B cell (primary cell): ENCODE results near the gene CDC34. TPM values are rescaled to one million over a fixed set of nuclear protein-coding genes. Genes with fewer than 3 reads are reported as not detected.

Experiments used
- ATAC-seq: fragments of 200-7000 bp; cut with Tn5 transposase; one replicate; pipeline ENCODE4 v1.10.0; 2021; ENCODE audit warnings: low read depth, mild to moderate bottlenecking, moderate number of reproducible peaks, moderate library complexity
- CTCF ChIA-PET: fragments of 350-600 bp; sonication (Branson Sonifier 250); formaldehyde crosslinking; loops from one replicate; lab custom pipeline; 2021; ENCODE audit warnings: antibody characterized with exemption, inconsistent platforms; lab: Charles Lee
- POLR2A ChIA-PET: fragments of 350-600 bp; sonication (Branson Sonifier 250); formaldehyde crosslinking; loops from one replicate; lab custom pipeline; 2021; ENCODE audit warnings: antibody characterized with exemption; lab: Charles Lee
- DNase-seq: peaks from one replicate; pipeline ENCODE4 v3.0.0; 2013
- H2AFZ ChIP-seq: 2 replicates; pipeline ENCODE4 v1.6.1; 2012; ENCODE audit warnings: mild to moderate bottlenecking, low read depth, low read length; ENCODE audit not compliant: insufficient read depth, poor library complexity, severe bottlenecking
- H3K27ac ChIP-seq, 2 donors: 1 replicate in 1 of 2; 2 replicates in 1 of 2; pipeline ENCODE4 v1.5.1; 2012 to 2013; ENCODE audit warnings: low read length in 2 of 2, mild to moderate bottlenecking in 2 of 2, moderate library complexity in 1 of 2
- H3K27me3 ChIP-seq, 4 experiments: fragments of 200-600 bp in 1 of 4; sonication (generic) in 1 of 4; replicated peaks in 1 of 4; 1 replicate in 2 of 4; 2 replicates in 2 of 4; pipeline versions ENCODE4 v1.6.1 to v1.7.0; 2013 to 2016; ENCODE audit warnings: low read length in 3 of 4, mild to moderate bottlenecking in 2 of 4, mixed read lengths in 1 of 4, moderate library complexity in 1 of 4; ENCODE audit not compliant: insufficient read depth in 4 of 4, control insufficient read depth in 3 of 4; ENCODE audit errors: control extremely low read depth in 1 of 4
- H3K36me3 ChIP-seq, 2 experiments: replicated peaks in 1 of 2; 1 replicate in 1 of 2; 2 replicates in 1 of 2; pipeline versions ENCODE4 v1.6.1 to v1.7.1; 2013; ENCODE audit warnings: low read length in 1 of 2; ENCODE audit not compliant: insufficient read depth in 2 of 2, control insufficient read depth in 1 of 2; ENCODE audit errors: control extremely low read depth in 1 of 2, extremely low read depth in 1 of 2
- H3K4me1 ChIP-seq, 2 donors: fragments of 200-600 bp in 1 of 2; sonication (generic) in 1 of 2; 1 replicate in 1 of 2; 2 replicates in 1 of 2; pipeline versions ENCODE4 v1.5.1 to v1.6.1; 2013 to 2017; ENCODE audit warnings: low read length in 2 of 2; ENCODE audit not compliant: control insufficient read depth in 2 of 2, insufficient read depth in 2 of 2
- H3K4me2 ChIP-seq: replicated peaks from 2 replicates; pipeline ENCODE3; 2012; ENCODE audit warnings: mild to moderate bottlenecking, low read depth, low read length; ENCODE audit not compliant: poor library complexity, severe bottlenecking
- H3K4me3 ChIP-seq, 5 experiments: fragments of 200-600 bp in 1 of 5; sonication (generic) in 1 of 5; 1 replicate in 3 of 5; 2 replicates in 2 of 5; pipeline versions ENCODE4 v1.5.1 to v1.7.0; 2011 to 2016; ENCODE audit warnings: low read length in 4 of 5, mild to moderate bottlenecking in 4 of 5, low read depth in 2 of 5, control low read depth in 1 of 5, moderate library complexity in 1 of 5; ENCODE audit not compliant: insufficient read depth in 1 of 5; ENCODE audit errors: control extremely low read depth in 1 of 5, extremely low read depth in 1 of 5
- H3K79me2 ChIP-seq: fragments of 200-600 bp; sonication (generic); one replicate; pipeline ENCODE4 v1.6.0; 2016; ENCODE audit warnings: low read length; ENCODE audit not compliant: control insufficient read depth, insufficient read depth
- H3K9ac ChIP-seq: fragments of 200-600 bp; sonication (generic); 2 replicates; pipeline ENCODE4 v1.6.1; 2017; ENCODE audit warnings: mild to moderate bottlenecking, low read length, moderate library complexity
- H3K9me3 ChIP-seq, 3 donors: one replicate each; pipeline versions ENCODE4 v1.6.1 to v1.7.1; 2013; ENCODE audit warnings: low read length in 2 of 3; ENCODE audit not compliant: control insufficient read depth in 2 of 3, insufficient read depth in 1 of 3; ENCODE audit errors: control extremely low read depth in 1 of 3
- H4K20me1 ChIP-seq: 2 replicates; pipeline ENCODE4 v1.6.0; 2012; ENCODE audit warnings: mild to moderate bottlenecking, low read length; ENCODE audit not compliant: insufficient read depth, control insufficient read depth, poor library complexity, severe bottlenecking
- H3K27ac Mint-ChIP-seq: one replicate; pipeline ENCODE4 v1.8.0; 2021; ENCODE audit warnings: mixed read lengths
- H3K27me3 Mint-ChIP-seq: one replicate; pipeline ENCODE4 v1.8.0; 2021; ENCODE audit warnings: mixed read lengths
- H3K4me1 Mint-ChIP-seq: one replicate; pipeline ENCODE4 v1.8.0; 2021; ENCODE audit warnings: mixed read lengths
- H3K4me3 Mint-ChIP-seq: one replicate; pipeline ENCODE4 v1.8.0; 2021; ENCODE audit warnings: mixed read lengths
- H3K9me3 Mint-ChIP-seq: one replicate; pipeline ENCODE4 v1.8.0; 2022; ENCODE audit warnings: mixed read lengths; ENCODE audit not compliant: insufficient read depth
- CTCF ChIP-seq: fragments of 200-600 bp; IDR thresholded peaks from one replicate; pipeline ENCODE4 v1.8.0; 2022; ENCODE audit warnings: antibody characterized with exemption, mild to moderate bottlenecking
- EZH2 ChIP-seq: IDR thresholded peaks from 2 replicates; pipeline ENCODE4 v1.6.1; 2012; ENCODE audit warnings: borderline replicate concordance, low read depth, mild to moderate bottlenecking, moderate library complexity, low read length; ENCODE audit not compliant: insufficient read depth, poor library complexity, severe bottlenecking
- WGBS: methylation state at CpG from one replicate; pipeline ENCODE4 v1.1.5; 2013; ENCODE audit warnings: missing lambda C conversion rate; ENCODE audit not compliant: insufficient coverage; 5-methylcytosine and 5-hydroxymethylcytosine counted together
- intact Hi-C: fragments of 100-400 bp; cut with micrococcal nuclease; formaldehyde crosslinking; loops from one replicate; pipeline ENCODE4 v1.10.0; 2022
- polyA plus RNA-seq: library from polyadenylated mRNA; depleted of rRNA; stranded (reverse); fragments of >200 nt; gene quantifications from 2 replicates; pipeline ENCODE4 v1.2.3, GENCODE V29; 2012
- total RNA-seq, 2 donors: library from RNA; stranded (reverse); fragments of 120-200 nt in 1 of 2; gene quantifications; 1 replicate in 1 of 2; 2 replicates in 1 of 2; pipeline versions ENCODE4 v1.2.3 to v1.2.4, GENCODE V29; 2013 to 2022

The CDC34 gene
- total and polyA plus RNA-seq, 2 donors (not counting 1 experiment from before 2014, with no cell fraction given), result 26.9 to 28.4 TPM

DNA sequence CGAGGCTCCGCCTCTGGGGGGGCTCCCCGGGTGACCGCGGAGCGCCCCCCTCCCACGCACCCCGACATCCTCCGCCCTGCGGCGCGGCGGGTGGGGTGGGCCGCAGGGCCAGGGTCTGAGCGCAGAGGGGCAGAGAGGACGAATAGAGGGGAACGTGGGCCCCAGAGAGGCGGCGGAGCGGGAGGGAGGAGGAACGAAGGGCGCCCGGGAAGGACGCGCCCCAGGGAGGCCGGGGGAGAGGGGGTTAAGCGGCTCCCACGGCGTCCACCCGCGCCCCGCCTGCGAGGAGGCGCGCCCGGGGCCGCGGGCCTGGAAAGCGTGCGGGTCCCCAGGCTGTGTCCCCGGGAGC is 59.2 kb downstream of the CDC34 start:
- no peak for TF ChIP-seq CTCF
- TF ChIP-seq EZH2, result no peak
- DNase-seq, result no peak
- intact Hi-C loops, result no loop called here
- no peaks in the 10 kb centered on the region for H4K20me1 ChIP-seq
- H3K4me3 ChIP-seq, result no peak overlapping the region
- H3K27me3 Mint-ChIP-seq, result peaks cover 21% of the 10 kb centered on the region
- peaks cover 15% of the 10 kb centered on the region for H3K4me1 Mint-ChIP-seq
- H3K27ac Mint-ChIP-seq, result no peak overlapping the region
- H3K79me2 ChIP-seq, result no peaks in the 10 kb centered on the region
- no peaks in the 10 kb centered on the region for H3K9me3 Mint-ChIP-seq
- no peak for ATAC-seq
- no peak overlapping the region for H3K9ac ChIP-seq
- H3K9me3 ChIP-seq, result peaks cover 0 to 14% (median 0%) of the 10 kb centered on the region in 3 donors
- WGBS, result 17% methylated on average over 34 of the region's 41 CpGs
- H3K27ac ChIP-seq, result no peak overlapping the region
- ChIA-PET POLR2A (no interaction called here), CTCF (no interaction called here)
- peak overlapping the region; percentile 66 for H3K4me2 ChIP-seq
- peaks cover 0 to 50% (median 21%) of the 10 kb centered on the region in 4 experiments for H3K27me3 ChIP-seq
- peaks cover 17% of the 10 kb centered on the region in 2 donors for H3K4me1 ChIP-seq
- no peaks in the 10 kb centered on the region for H3K36me3 ChIP-seq
- H3K4me3 Mint-ChIP-seq, result no peak overlapping the region
- no peak overlapping the region for H2AFZ ChIP-seq

DNA sequence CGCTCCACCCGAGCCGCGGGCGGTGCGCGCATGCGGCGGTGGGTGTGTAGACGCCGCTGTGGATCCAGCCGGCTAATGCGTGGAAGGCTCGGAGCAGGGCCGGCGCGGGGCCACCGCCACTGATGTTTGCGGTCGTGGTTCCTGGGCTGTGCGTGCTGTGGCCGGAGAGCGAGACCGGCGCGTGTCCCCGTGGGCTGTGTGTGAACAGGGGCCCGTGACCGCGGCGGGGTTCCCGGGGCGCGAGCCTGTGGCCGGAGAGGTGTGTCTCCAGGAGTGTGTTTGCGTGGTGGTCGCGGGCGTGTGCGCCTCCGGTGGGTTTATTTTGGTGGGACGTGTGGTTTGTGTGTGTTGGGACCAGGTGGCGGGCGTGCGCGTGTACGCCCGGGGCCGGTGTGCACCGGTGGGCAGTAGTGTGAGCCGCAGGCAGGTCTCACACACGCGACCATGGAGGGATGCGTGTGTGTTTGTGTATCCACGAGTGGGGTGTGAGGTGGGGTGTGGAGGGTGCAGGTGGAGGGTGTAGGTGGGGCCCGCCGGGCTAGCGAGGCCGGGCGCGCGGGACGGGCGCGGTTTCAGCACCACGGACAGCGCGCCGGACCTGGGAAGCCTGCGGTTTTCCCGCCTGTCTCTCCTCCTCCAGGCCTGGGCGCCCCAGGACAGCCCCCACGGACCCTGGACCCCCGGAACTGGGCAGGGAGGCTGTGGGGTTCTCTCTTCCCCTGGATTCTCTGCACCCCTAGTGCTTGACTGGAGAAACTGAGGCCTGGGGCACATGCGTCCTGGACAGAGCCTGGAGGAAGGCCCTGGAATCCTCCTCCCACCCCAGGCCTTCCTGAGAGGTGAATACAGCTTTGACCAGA is 59.8 kb downstream of the CDC34 start:
- Histone ChIP-seq H3K36me3 (no peaks in the 10 kb centered on the region), H2AFZ (no peak overlapping the region), H3K9me3 (peaks cover 0 to 14% (median 0%) of the 10 kb centered on the region in 3 donors), H3K9ac (no peak overlapping the region), H3K27ac (no peak overlapping the region), H3K79me2 (no peaks in the 10 kb centered on the region), H3K4me3 (no peak overlapping the region), H4K20me1 (no peaks in the 10 kb centered on the region), H3K4me1 (peaks cover 17% of the 10 kb centered on the region in 2 donors), H3K27me3 (peaks cover 0 to 52% (median 19%) of the 10 kb centered on the region in 4 experiments), H3K4me2 (peak overlapping the region; percentile 66)
- TF ChIP-seq CTCF, result no peak
- TF ChIP-seq EZH2, result no peak
- 41% methylated on average over 72 of the region's 75 CpGs for WGBS
- intact Hi-C loops, result no loop called here
- CTCF ChIA-PET, result no interaction called here
- POLR2A ChIA-PET, result no interaction called here
- Mint-ChIP-seq H3K27ac (no peak overlapping the region), H3K4me1 (peaks cover 15% of the 10 kb centered on the region), H3K4me3 (peak overlapping the region; percentile 47), H3K27me3 (peaks cover 20% of the 10 kb centered on the region), H3K9me3 (no peaks in the 10 kb centered on the region)
- DNase-seq (no peak), ATAC-seq (no peak)
